HFF-Myc (cell line): Measurements from ENCODE around the gene FBXO8.
"Not testable (repeated sequence)": the region's sequence is repeated elsewhere in the genome, so short reads cannot be mapped to it uniquely, and the experiment has no call there.

Experiments used
- DNase-seq: peaks from one replicate; pipeline ENCODE4 v3.0.0-alpha.2; 2011; ENCODE audit warnings: low read depth; ENCODE audit errors: extremely low read depth
- H3K4me3 ChIP-seq: replicated peaks from 2 replicates; pipeline ENCODE4 v1.5.1; 2011; ENCODE audit warnings: low read depth, mild to moderate bottlenecking, control low read depth, low read length
- TF ChIP-seq, protein P1 (sequence below): IDR thresholded peaks from 2 replicates; pipeline ENCODE4 v1.5.1; 2012; ENCODE audit warnings: mild to moderate bottlenecking, low read depth, low read length, control low read depth; ENCODE audit errors: missing control alignments

Gene FBXO8

DNA sequence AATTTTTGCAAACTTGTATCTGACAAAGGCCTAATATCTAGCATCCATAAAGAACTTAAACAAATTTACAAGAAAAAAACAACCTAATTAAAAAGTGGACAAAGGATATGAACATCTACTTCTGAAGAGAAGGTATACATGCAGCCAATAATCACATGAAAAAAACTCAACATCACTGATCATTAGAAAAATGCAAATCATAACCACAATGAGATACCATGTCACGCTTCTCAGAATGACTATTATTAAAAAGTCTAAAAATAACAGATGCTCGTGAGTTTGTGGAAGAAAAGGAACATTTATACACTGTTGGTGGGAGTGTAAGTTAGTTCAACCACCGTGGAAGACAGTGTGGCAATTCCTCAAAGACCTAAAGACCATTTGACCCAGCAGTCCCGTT lies 24.2 kb upstream of the FBXO8 start:
- DNase-seq: no peak
- no peak overlapping the region for H3K4me3 ChIP-seq
- TF ChIP-seq, protein P1, sequence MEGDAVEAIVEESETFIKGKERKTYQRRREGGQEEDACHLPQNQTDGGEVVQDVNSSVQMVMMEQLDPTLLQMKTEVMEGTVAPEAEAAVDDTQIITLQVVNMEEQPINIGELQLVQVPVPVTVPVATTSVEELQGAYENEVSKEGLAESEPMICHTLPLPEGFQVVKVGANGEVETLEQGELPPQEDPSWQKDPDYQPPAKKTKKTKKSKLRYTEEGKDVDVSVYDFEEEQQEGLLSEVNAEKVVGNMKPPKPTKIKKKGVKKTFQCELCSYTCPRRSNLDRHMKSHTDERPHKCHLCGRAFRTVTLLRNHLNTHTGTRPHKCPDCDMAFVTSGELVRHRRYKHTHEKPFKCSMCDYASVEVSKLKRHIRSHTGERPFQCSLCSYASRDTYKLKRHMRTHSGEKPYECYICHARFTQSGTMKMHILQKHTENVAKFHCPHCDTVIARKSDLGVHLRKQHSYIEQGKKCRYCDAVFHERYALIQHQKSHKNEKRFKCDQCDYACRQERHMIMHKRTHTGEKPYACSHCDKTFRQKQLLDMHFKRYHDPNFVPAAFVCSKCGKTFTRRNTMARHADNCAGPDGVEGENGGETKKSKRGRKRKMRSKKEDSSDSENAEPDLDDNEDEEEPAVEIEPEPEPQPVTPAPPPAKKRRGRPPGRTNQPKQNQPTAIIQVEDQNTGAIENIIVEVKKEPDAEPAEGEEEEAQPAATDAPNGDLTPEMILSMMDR: no peak

DNA sequence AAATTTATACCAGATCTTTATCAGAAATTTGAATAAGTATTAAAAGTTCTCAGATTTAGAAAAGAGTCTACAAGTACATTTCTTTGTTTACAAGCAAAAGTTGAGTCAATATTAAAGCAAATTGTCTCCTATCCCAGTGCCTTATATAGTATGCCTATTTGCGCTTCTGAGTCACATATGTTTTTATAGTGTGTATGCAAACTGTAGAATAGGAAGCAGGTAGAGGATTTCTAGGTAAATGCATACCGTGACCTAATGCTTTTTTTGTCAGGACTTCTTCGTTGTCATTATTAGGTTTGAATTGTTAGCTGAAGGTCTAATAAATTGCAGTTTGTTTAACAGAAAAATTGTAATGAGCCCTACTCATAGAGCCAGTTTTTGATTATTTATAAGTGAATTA lies 22.5 kb upstream of the FBXO8 start:
- DNase-seq: no peak
- TF ChIP-seq, protein P1: no peak
- H3K4me3 ChIP-seq: no peak overlapping the region

DNA sequence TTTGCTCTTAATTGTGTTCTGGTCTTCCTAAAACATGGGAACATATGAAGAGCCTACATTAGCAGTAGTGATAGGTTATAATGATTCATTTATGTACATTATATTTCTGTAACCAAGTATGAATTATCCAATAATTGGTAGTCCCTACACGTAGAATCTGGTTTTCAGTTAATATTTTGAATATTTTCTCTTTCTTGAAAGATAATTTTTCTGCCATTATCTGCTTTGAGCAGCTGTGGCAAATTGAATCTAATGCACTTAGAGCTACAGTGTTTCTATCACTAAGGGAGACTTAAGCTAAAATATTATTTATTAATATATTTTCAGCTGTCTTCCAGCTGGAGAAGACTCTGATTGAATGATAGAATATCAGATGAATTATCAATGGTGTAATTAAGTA lies 21.2 kb upstream of the FBXO8 start:
- no peak for DNase-seq
- TF ChIP-seq, protein P1: no peak
- no peak overlapping the region for H3K4me3 ChIP-seq

DNA sequence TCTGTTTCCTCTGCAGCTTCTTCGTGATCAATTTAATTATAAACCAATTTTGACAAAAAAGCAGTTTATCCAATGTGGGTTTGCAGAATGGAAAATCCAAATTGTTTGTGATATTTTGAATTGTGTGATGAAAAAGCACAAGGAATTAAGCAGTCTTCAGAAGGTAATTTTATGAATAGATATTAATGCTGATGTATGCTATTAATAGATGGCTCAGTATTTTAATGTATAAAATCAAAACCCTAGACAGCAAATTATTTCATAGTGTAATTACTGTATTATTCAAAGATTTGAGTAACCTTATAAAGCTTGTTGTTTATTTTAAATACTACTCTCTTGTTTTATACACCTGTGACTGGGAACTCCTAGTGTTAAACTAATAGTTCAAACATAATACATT lies 20.2 kb upstream of the FBXO8 start:
- TF ChIP-seq, protein P1: no peak
- H3K4me3 ChIP-seq: no peak overlapping the region
- DNase-seq: no peak

DNA sequence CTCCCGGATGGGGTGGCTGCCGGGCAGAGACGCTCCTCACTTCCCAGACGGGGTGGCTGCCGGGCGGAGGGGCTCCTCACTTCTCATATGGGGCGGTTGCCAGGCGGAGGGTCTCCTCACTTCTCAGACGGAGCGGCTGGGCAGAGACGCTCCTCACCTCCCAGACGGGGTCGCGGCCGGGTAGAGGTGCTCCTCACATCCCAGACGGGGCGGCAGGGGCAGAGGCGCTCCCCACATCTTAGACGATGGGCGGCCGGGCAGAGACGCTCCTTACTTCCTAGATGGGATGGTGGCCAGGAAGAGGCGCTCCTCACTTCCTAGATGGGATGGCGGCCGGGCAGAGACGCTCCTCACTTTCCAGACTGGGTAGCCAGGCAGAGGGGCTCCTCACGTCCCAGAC lies 11.7 kb upstream of the FBXO8 start:
- not testable (repeated sequence) for DNase-seq

DNA sequence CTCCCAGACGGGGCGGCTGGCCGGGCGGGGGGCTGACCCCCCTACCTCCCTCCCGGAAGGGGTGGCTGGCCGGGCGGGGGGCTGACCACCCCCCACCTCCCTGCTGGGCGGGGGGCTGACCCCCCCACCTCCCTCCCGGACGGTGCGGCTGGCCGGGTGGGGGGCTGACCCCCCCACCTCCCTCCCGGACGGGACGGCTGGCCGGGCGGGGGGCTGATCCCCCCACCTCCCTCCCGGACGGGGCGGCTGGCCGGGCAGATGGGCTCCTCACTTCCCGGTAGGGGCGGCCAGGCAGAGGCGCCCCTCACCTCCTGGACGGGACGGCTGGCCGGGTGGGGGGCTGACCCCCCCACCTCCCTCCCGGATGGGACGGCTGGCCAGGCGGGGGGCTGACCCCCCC lies 11.2 kb upstream of the FBXO8 start:
- not testable (repeated sequence) for DNase-seq, H3K4me3 ChIP-seq

More for the DNA sequence above, 11.7 kb upstream of the FBXO8 start:
- not testable (repeated sequence) for H3K4me3 ChIP-seq

DNA sequence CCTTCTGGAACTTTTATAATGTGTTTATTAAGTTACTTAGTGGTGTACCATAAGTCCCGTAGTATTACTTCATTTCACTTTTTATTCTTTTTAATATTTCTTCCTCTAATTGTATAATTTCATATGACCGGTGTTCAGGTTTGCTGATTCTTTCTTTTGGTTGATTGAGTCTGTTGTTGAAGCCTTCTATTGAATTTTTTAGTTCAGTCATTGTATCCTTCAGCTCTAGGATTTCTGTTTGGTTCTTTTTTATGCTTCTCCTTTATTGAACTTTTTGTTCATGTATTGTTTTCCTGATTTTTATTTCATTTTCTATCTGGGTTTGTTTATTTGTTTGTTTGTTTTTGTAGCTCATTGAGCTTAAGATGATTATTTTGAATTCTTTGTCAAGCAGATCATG lies 9.0 kb upstream of the FBXO8 start:
- H3K4me3 ChIP-seq: no peak overlapping the region
- no peak for DNase-seq
- TF ChIP-seq, protein P1: no peak

DNA sequence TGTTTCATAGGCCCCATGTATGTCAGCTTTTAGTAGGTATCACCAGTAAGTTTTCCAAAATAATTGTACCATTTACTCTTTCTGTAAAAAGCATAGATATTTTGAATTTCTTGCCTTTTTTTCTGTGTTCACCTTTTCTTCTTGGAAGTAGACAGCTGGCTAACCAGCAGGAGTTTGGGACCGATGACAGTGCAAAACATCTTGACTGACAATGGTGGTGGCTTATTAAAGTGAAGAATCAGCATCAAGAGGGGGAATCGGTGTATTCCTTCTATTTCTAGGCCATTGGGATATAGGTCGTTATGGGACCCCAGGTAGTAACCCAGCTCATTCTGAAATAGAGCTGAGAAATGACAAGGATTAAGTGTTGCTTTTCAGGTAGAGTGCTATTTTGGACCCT lies 3.4 kb upstream of the FBXO8 start:
- DNase-seq: no peak
- H3K4me3 ChIP-seq: no peak overlapping the region
- TF ChIP-seq, protein P1: no peak
